ENCODE results near the gene THSD1. TPM values are rescaled to one million over a fixed set of nuclear protein-coding genes. Genes with fewer than 3 reads are reported as not detected.

THSD1 gene, protein sequence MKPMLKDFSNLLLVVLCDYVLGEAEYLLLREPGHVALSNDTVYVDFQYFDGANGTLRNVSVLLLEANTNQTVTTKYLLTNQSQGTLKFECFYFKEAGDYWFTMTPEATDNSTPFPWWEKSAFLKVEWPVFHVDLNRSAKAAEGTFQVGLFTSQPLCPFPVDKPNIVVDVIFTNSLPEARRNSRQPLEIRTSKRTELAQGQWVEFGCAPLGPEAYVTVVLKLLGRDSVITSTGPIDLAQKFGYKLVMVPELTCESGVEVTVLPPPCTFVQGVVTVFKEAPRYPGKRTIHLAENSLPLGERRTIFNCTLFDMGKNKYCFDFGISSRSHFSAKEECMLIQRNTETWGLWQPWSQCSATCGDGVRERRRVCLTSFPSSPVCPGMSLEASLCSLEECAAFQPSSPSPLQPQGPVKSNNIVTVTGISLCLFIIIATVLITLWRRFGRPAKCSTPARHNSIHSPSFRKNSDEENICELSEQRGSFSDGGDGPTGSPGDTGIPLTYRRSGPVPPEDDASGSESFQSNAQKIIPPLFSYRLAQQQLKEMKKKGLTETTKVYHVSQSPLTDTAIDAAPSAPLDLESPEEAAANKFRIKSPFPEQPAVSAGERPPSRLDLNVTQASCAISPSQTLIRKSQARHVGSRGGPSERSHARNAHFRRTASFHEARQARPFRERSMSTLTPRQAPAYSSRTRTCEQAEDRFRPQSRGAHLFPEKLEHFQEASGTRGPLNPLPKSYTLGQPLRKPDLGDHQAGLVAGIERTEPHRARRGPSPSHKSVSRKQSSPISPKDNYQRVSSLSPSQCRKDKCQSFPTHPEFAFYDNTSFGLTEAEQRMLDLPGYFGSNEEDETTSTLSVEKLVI
- 346 TPM for total RNA-seq (ENCODE audit: unreplicated experiment)
- long read RNA-seq, transcript THSD1-201 (5 exons, 2,962 nt), result major isoform, 160 of 369 reads
- long read RNA-seq, transcript THSD1-202 (4 exons, 3,189 nt), result minor isoform, 122 of 369 reads
- long read RNA-seq, partial matches to known transcripts, result 9 of 369 reads
- long read RNA-seq, other reads (novel, unspliced or antisense), result 78 of 369 reads

DNA sequence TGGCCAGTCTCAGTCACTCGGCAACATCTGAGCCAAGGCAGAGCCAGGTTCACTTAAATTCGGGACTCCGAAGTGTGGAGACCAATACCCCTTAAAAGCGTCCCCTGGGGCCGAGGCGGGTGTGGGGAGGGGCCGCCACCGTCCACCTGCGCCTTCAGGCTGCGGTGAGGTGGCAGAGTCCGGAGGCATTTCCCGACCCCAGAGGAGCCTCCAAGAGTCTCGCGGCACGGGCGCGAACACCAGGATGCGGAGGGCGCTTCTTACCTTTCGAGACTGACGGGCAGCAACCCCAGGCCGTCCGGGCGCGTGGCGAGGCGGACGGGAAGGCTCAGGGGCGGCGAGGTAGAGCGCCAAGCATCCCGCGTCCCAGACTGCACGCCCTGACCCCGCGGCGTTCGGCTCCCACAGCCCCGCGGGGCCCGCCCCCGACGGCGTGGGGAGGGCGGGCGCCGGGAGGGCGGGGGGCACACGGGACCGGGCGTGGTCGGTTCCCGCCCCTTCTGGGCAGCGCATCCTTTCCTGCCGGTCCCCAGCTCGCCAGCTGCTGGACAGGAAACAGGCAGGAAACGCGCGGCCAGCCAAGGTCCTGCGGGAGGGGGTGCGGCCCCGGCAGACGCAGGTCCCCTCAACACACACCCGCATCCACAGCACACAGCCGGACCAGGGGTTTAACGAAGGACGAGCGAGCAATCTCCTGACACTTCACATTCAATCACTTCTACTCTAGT is at the start of gene THSD1:
TSS of gene THSD1 (minus strand) at position 406 of the 728 bp plus-strand sequence. CDS start 3,572 bp downstream, outside the sequence.
- H3K36me3 Mint-ChIP-seq (ENCODE audit: low read depth, unreplicated experiment), result peaks cover 42% of the 10 kb centered on the region
- peaks cover 6% of the 10 kb centered on the region for H3K27me3 Mint-ChIP-seq (ENCODE audit: unreplicated experiment)
- H3K4me1 Mint-ChIP-seq (ENCODE audit: unreplicated experiment), result peaks cover 38% of the 10 kb centered on the region
- peak within 1 kb of the TSS; percentile 97 for H3K27ac Mint-ChIP-seq (ENCODE audit: unreplicated experiment)
- peak within 1 kb of the TSS; percentile 100 for H3K4me3 Mint-ChIP-seq (ENCODE audit: unreplicated experiment)
- TF ChIP-seq, protein P1, sequence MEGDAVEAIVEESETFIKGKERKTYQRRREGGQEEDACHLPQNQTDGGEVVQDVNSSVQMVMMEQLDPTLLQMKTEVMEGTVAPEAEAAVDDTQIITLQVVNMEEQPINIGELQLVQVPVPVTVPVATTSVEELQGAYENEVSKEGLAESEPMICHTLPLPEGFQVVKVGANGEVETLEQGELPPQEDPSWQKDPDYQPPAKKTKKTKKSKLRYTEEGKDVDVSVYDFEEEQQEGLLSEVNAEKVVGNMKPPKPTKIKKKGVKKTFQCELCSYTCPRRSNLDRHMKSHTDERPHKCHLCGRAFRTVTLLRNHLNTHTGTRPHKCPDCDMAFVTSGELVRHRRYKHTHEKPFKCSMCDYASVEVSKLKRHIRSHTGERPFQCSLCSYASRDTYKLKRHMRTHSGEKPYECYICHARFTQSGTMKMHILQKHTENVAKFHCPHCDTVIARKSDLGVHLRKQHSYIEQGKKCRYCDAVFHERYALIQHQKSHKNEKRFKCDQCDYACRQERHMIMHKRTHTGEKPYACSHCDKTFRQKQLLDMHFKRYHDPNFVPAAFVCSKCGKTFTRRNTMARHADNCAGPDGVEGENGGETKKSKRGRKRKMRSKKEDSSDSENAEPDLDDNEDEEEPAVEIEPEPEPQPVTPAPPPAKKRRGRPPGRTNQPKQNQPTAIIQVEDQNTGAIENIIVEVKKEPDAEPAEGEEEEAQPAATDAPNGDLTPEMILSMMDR (IDR thresholded peaks at IDR 0.05; ENCODE audit: unreplicated experiment), result no peak
- DNase-seq (ENCODE audit: low spot score), result peak; percentile 86
- H3K9me3 Mint-ChIP-seq (ENCODE audit: unreplicated experiment), result no peaks in the 10 kb centered on the region

- H3K36me3 Mint-ChIP-seq (ENCODE audit: low read depth, unreplicated experiment), result peaks cover 8% of the 10 kb centered on the region
- H3K9me3 Mint-ChIP-seq (ENCODE audit: unreplicated experiment), result no peaks in the 10 kb centered on the region
- DNase-seq (ENCODE audit: low spot score), result peak; percentile 88
- H3K27me3 Mint-ChIP-seq (ENCODE audit: unreplicated experiment), result peaks cover 6% of the 10 kb centered on the region
- peaks cover 27% of the 10 kb centered on the region for H3K4me1 Mint-ChIP-seq (ENCODE audit: unreplicated experiment)
- no peak overlapping the region for H3K27ac Mint-ChIP-seq (ENCODE audit: unreplicated experiment)
- H3K4me3 Mint-ChIP-seq (ENCODE audit: unreplicated experiment), result peak overlapping the region; percentile 89
- TF ChIP-seq, protein P1 (IDR thresholded peaks at IDR 0.05; ENCODE audit: unreplicated experiment), result no peak
These were observed 49.7 kb upstream of the THSD1 start for GRCh38 chr13:52455677-52456041.

DNA sequence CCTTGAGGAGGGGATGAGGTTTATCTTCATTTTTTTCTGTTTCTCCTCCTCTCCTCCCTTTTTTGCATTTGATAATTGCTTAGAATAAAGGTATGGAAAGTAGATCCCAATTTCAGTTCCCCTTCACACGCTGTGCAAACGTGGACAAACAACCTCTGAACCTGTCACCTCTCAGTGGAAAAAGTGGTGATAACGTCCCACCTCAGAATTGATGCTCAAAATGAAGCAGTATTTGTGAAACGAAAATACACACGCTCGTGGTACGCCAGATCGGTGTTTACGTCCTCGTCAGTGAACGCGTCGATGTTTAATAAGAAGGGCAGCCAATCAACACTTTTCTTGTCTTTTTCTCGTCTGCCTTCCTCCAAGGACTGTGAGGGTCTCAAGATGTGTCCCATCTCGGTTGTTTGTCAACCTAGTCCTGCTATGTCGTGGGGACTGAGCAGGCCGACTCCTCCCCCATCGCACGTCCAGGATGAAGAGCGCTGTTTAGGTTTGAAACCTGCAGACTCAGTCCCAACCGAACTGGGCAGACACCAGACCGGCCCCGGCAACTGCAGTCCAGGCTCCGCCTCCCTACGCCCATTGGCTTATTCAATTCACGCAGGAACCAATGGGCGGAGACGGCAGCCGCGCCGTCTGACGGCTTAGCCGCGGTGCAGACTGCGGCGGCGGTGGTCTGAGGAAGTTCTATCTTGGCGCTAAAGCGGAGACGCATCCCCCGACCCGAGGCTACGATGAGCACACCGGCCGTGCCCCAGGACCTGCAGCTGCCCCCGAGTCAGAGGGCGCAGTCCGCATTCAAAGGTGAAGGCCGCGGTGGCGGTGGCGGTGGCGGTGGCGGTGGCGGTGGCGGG is 49.1 kb upstream of the THSD1 start, which contains the start of gene CKAP2:
TSS of gene CKAP2 (plus strand) at position 659 of the 857 bp plus-strand sequence. CDS start at position 738, 79 bp downstream.
- peak; percentile 91 for DNase-seq (ENCODE audit: low spot score)
- TF ChIP-seq, protein P1 (IDR thresholded peaks at IDR 0.05; ENCODE audit: unreplicated experiment), result no peak
- Mint-ChIP-seq H3K27ac (ENCODE audit: unreplicated experiment) (peak within 1 kb of the TSS; percentile 75), H3K36me3 (ENCODE audit: low read depth, unreplicated experiment) (peaks cover 6% of the 10 kb centered on the region), H3K4me1 (ENCODE audit: unreplicated experiment) (peaks cover 27% of the 10 kb centered on the region), H3K9me3 (ENCODE audit: unreplicated experiment) (no peaks in the 10 kb centered on the region), H3K4me3 (ENCODE audit: unreplicated experiment) (peak within 1 kb of the TSS; percentile 96), H3K27me3 (ENCODE audit: unreplicated experiment) (peaks cover 6% of the 10 kb centered on the region)

- Mint-ChIP-seq H3K27me3 (ENCODE audit: unreplicated experiment) (peaks cover 6% of the 10 kb centered on the region), H3K4me3 (ENCODE audit: unreplicated experiment) (peak overlapping the region; percentile 96), H3K4me1 (ENCODE audit: unreplicated experiment) (peaks cover 29% of the 10 kb centered on the region), H3K9me3 (ENCODE audit: unreplicated experiment) (no peaks in the 10 kb centered on the region), H3K27ac (ENCODE audit: unreplicated experiment) (peak overlapping the region; percentile 75), H3K36me3 (ENCODE audit: low read depth, unreplicated experiment) (peaks cover 10% of the 10 kb centered on the region)
- DNase-seq (ENCODE audit: low spot score), result no peak
- TF ChIP-seq, protein P1 (IDR thresholded peaks at IDR 0.05; ENCODE audit: unreplicated experiment), result no peak
These were observed 48.5 kb upstream of the THSD1 start for GRCh38 chr13:52454459-52454819.
